GOT3 (cell line): ENCODE measurements around the gene CCDC148.

Experiments used
- DNase-seq: peaks from one replicate; lab custom pipeline; 2025; ENCODE audit warnings: mixed read lengths; lab: John Stamatoyannopoulos, UW

Gene CCDC148

GRCh38 chr2:158456309-158457066, at the start of gene CCDC148, which contains the start of gene PKP4:
Gene CCDC148 (minus strand): TSS chr2:158456753. CDS start chr2:158456439, 314 bp downstream.
Gene PKP4 (plus strand): TSS chr2:158456952. CDS start chr2:158533185, 76,233 bp downstream.
- peak; percentile 65 for DNase-seq

GRCh38 chr2:158505448-158505934, 48.9 kb upstream of the CCDC148 start:
- DNase-seq: no peak

GRCh38 chr2:158504088-158504487, 47.5 kb upstream of the CCDC148 start:
- DNase-seq: no peak

GRCh38 chr2:158502974-158503373, 46.4 kb upstream of the CCDC148 start:
- no peak for DNase-seq

GRCh38 chr2:158501301-158501700, 44.7 kb upstream of the CCDC148 start:
- no peak for DNase-seq

GRCh38 chr2:158500333-158500732, 43.8 kb upstream of the CCDC148 start:
- no peak for DNase-seq

- DNase-seq: no peak
Observed at GRCh38 chr2:158499383-158499782, 42.8 kb upstream of the CCDC148 start.

- no peak for DNase-seq
Observed at GRCh38 chr2:158498749-158499136, 42.2 kb upstream of the CCDC148 start.

GRCh38 chr2:158498043-158498748, 41.6 kb upstream of the CCDC148 start:
- no peak for DNase-seq

- DNase-seq: no peak
Observed at GRCh38 chr2:158497486-158497885, 40.9 kb upstream of the CCDC148 start.

- no peak for DNase-seq
Observed at GRCh38 chr2:158496986-158497385, 40.4 kb upstream of the CCDC148 start.

GRCh38 chr2:158495175-158495574, 38.6 kb upstream of the CCDC148 start:
- no peak for DNase-seq

GRCh38 chr2:158493458-158493857, 36.9 kb upstream of the CCDC148 start:
- DNase-seq: no peak

- DNase-seq: no peak
Observed at GRCh38 chr2:158491072-158491471, 34.5 kb upstream of the CCDC148 start.

- DNase-seq: no peak
Observed at GRCh38 chr2:158489366-158490112, 33.0 kb upstream of the CCDC148 start.

GRCh38 chr2:158488442-158489216, 32.1 kb upstream of the CCDC148 start:
- no peak for DNase-seq

GRCh38 chr2:158487419-158487818, 30.9 kb upstream of the CCDC148 start:
- no peak for DNase-seq

- DNase-seq: no peak
Observed at GRCh38 chr2:158486970-158487325, 30.4 kb upstream of the CCDC148 start.

GRCh38 chr2:158486150-158486969, 29.8 kb upstream of the CCDC148 start:
- DNase-seq: no peak

GRCh38 chr2:158484892-158485556, 28.5 kb upstream of the CCDC148 start:
- DNase-seq: no peak
